GM04504 (cell line): ENCODE results near the gene FARP2.
"Not testable (repeated sequence)": the region's sequence is repeated elsewhere in the genome, so short reads cannot be mapped to it uniquely, and the experiment has no call there.

ENCODE experiments used
- DNase-seq: peaks from one replicate; pipeline ENCODE4 v3.0.0-alpha.2; 2012; ENCODE audit warnings: low read depth

FARP2 gene

DNA sequence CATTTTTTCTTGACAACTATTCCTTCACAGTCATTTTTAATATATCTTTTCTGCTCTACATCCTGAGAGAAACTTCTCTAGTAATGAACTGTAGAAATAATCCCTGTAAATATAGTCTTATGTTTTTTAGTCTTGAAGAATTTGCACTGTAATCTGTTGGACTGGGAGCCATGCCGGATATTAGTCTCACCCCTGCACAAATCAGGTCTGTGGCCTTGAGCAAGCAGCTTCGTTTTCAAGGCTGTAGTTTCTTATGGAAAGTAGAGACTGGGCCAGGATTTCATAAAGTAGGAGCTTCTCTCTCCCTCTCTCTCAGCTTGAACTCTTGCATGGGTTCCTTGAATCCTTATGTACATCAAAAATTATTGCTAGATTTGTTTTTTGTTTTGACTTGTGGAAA lies 8.7 kb downstream of the FARP2 start:
- no peak for DNase-seq

- no peak for DNase-seq
These were observed 10.6 kb downstream of the FARP2 start for GRCh38 chr2:241366678-241367077.

- no peak for DNase-seq
These were observed 12.6 kb downstream of the FARP2 start for GRCh38 chr2:241368643-241369042.

DNA sequence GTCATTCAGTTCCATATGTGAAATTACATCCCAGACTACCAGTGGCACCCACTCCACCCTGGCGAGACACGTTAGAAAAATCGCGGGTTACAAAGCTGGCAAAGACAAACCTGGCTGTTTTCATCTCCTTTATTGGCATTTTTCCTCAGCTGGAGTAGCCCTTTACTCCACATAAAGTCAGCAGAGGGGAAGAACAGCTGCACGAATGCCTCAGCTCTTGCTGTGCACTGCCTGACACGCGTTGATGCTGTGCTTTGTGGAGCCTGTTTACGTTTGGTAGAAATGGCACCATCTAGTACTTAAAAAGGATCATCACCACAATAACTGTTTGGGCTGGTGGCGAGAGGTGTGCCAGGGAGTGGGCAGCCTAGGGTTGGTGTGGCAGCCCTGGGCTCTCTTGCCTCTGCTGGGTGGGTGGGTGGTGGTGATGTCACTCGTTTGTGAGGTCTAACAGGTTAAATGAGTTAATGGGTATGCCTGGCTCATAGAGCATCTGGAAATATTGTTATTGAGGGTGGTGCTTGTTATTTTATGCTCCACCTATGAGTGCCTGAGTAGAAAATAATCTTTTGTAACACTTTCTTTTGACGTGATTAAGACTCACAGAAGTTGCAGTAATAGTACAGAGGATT lies 16.4 kb downstream of the FARP2 start:
- DNase-seq: no peak

GRCh38 chr2:241373446-241373845 lies 17.4 kb downstream of the FARP2 start:
- DNase-seq: no peak

GRCh38 chr2:241373906-241374305 lies 17.8 kb downstream of the FARP2 start:
- DNase-seq: not testable (repeated sequence)

DNA sequence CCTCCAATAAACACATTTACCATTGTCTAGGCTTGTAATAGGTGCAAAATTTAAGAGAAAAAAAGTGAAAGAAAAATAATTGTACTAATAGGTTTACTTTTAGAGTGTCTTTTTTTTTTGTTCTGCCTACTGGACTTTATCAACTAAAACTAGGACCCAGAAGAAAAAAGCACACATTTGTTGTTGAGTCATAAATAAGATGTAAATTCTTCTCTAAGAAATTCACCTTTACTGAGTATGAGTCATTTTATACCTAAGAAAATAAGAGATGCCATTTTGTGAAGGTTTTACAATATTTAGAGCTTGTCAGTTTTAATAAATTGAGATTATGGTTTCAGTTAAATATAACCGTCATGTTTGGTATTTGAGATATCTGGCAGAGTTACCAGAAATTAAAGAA lies 19.2 kb downstream of the FARP2 start:
- DNase-seq: no peak

DNA sequence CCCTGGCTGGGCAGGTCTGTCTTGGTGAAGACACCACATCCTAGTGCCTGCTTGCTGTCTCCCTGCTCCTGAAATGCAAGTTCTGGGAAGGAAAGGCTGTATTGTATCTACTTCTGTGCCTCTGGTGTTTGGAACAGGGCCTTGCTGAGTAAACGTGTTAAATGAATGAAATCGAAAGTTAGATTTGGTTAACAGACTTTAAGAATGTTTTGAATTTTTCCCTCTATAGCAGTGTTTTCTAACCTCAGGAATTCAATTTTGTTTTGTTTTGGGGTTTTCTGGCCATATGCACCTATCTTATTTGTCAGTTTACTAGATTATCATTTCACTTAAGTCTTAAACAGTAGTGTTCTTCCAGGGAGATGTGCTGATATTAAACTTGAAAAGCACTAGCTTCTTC lies 20.7 kb downstream of the FARP2 start:
- DNase-seq: no peak

GRCh38 chr2:241378816-241379215 lies 22.7 kb downstream of the FARP2 start:
- no peak for DNase-seq

GRCh38 chr2:241379481-241380480 lies 23.7 kb downstream of the FARP2 start:
- peak; percentile 65 for DNase-seq

DNA sequence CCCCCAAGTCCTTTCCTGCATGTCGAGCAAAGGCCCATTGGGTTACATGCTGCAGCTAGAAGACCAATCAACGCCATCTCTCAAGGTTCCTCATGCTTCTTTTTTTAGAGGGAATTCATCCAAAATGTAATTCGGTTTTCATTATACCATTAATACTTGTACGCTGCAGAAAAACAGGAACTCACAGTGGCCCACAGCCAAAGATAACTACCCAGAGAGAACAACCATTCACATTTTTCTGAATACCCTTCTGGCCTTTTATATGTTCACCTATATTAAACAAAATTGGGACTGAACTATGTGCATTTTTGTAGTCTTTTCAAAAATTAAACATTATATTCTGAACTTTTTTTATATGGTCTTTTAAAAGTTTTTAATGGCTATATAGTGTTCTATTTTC lies 25.8 kb downstream of the FARP2 start:
- no peak for DNase-seq

GRCh38 chr2:241385450-241385849 lies 29.4 kb downstream of the FARP2 start:
- DNase-seq: not testable (repeated sequence)

GRCh38 chr2:241386519-241386918 lies 30.4 kb downstream of the FARP2 start:
- no peak for DNase-seq

- no peak for DNase-seq
These were observed 33.6 kb downstream of the FARP2 start for GRCh38 chr2:241389697-241390096.

DNA sequence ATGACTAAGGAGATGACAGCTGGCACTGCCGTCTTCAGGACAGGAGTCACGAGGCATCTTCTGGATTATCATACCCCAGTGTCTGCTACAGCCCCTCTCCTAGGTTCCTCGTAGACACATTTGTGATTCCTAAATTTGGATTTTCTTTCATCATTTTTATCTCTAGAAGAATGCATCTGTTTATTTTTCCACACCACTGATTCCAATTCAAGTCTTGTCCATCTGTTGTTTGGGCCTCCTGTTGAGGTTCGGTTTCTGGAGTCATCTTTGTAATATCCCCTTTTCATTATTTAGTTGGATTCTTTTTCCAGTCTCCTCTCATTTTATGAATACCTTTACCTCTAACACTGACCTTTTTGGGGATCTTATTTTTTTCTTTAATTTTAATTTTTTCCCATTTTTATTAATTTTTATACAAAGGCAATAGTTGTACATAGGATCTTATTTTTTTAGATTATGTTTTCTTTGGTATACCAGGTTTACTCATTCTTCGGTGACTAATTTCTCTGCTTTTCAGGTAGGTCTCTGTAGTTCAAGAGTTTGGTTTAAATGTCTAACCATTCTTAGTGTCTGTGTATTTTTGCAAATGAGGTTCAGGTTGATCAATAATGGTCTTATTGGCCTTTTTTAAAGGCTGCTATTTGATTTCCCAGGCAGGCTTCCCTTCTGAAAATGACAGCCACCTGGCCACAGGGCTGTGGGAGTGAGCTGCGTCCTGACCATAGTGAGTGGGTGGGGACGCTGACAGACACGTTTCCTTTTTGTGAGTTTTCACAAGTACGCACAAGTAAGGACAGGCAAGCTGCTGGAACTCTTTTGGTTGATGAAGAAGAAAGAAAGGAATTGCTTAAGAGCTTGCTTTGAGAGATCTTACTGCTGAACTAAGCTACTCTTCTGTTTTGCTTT lies 34.5 kb downstream of the FARP2 start:
- no peak for DNase-seq

GRCh38 chr2:241391892-241392665 lies 36.0 kb downstream of the FARP2 start:
- peak; percentile 42 for DNase-seq

DNA sequence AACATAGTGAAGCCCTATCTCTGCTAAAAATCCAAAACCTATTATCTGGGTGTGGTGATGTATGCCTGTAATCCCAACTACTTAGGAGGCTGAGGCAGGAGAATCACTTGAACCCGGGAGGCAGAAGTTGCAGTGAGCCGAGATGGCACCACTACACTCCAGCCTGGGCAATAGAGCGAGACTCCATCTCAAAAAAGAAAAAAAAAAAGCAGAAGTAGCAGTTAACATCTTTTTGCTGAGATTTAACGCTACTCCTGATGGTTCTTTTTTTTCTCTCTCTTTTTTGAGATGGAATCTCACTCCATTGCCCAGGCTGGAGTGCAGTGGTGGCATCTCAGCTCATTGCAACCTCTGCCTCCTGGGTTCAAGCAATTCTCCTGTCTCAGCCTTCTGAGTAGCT lies 36.7 kb downstream of the FARP2 start:
- not testable (repeated sequence) for DNase-seq

DNA sequence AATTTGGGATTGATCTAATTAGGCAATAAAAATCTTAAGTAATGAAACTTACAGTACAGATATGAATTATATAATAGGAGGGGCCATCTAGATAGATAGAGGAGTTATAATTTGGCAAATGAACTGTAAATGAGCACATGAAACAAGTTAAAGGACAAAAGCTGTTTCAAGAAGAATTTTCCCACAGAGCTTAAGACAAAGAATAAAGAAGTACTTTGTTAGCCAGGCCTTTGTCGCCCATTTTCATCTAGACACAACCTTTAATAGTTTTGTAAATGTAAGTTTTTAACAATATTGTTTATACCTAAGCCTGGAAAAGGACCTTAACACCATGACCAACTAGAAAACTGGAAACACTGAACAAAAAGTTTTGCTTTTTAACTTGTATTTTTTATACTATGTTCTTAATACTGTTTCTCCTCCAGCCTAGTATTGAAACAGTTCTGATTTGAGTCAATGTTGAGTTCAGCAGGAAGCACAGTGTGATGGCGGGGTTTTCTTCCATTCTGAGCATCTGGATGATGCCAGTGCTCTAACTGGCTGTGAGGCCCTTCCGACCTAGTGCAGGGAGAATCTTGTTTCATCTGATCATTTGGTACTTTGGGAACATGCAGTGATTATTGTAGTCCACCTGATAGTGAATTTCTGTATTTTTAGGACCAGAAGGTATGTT lies 37.6 kb downstream of the FARP2 start:
- no peak for DNase-seq

DNA sequence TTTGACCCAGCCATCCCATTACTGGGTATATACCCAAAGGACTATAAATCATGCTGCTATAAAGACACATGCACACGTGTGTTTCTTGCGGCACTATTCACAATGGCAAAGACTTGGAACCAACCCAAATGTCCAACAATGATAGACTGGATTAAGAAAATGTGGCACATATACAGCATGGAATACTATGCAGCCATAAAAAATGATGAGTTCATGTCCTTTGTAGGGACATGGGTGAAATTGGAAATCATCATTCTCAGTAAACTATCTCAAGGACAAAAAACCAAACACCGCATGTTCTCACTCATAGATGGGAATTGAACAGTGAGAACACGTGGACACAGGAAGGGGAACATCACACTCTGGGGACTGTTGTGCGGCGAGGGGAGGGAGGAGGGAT lies 40.7 kb downstream of the FARP2 start:
- DNase-seq: not testable (repeated sequence)

GRCh38 chr2:241399941-241400922 lies 44.1 kb downstream of the FARP2 start:
- no peak for DNase-seq
